HS-27A (cell line): ENCODE data around the gene SNX20.

Experiments used
- DNase-seq: peaks from one replicate; pipeline ENCODE4 v3.0.0-alpha.2; 2012; ENCODE audit warnings: low read depth, missing footprints

Gene SNX20

DNA sequence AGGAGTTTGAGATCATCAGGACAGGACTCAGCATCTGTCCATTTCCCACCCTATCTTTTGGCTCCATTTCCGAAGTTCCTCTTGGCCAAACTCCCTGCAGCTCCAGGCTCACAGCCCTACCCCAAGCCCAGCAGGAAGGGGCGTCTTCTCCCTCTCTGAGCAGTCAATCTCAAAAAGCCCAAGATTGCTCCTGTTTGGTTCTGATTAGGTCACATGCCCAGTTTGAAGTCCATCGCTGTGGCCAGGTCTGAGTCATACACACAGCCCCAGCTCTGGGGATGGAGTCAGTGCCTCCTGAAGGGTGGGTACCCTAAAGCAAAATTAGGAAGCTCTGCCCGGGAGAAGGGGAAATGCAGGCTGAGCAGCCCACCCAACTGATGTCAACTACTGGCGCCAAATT, 23.9 kb downstream of the SNX20 start:
- DNase-seq: no peak

DNA sequence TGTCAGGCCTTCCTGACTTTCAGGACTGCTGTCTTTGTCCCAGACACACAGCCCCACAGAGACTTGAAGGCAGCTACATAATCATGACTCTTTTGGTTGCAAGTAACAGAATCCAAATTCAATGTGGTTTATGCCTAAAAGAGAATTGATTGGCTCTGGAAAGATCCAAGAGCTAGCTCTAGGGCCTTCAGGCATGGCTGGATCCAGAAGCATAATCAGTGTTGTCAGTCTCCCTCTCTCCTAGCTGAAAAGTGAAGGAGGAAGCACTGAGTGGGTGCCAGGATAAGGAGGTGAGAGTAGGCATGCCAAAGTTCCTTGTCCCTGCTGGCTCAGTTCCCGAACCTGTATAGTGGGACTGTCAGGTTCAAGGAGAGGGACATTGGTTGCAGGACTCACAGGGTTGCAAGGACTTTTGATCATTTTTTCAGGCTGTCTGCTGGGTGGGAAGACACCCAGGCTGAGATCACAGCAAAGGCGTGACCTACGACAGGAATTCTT, 25.5 kb downstream of the SNX20 start:
- DNase-seq: no peak

DNA sequence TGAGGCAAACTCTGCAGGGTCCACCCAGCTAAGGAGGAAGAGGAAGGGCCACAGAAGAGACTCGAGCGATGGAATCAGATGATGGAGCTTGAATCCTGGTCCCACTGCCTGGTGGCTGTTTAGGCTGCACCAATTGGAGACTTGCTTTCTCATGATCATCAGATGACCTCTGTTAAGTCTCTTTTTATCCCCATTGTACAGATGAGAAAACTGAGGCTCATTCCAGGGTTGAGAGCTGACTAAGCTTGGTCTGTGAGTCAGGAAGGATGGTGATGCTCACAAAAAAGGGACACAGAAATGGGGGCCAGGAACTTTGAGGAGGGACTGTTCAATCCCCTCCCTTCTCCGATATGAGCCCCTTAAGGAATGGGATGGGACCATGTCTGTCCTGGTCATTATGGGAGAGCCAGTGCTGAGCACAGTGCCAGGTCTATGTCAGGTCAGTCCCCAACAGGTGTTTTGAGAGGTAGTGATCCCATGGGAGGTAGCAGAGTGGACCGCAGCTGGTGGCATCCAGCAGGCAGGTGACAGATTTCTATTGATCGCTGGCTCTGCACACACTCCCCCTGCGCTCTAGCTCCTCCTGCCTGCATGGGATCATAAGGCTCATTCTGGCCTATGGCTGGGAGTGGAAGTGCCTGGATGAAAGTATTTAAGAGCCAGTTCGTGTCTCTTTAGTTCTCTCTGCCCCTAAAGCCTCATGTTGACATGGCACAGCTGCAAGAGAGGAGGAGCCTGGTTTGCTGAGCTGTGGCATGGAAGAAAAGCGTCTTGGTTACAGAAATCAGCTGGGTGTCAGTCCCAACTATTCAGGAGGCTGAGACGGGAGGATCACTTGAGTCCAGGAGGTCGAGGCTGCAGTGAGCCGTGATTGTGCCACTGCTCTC, 27.2 kb downstream of the SNX20 start:
- no peak for DNase-seq

GRCh38 chr16:50652836-50653425, 28.2 kb downstream of the SNX20 start:
- no peak for DNase-seq

GRCh38 chr16:50651835-50652438, 29.2 kb downstream of the SNX20 start:
- no peak for DNase-seq

GRCh38 chr16:50646345-50646744, 34.8 kb downstream of the SNX20 start:
- DNase-seq: no peak

DNA sequence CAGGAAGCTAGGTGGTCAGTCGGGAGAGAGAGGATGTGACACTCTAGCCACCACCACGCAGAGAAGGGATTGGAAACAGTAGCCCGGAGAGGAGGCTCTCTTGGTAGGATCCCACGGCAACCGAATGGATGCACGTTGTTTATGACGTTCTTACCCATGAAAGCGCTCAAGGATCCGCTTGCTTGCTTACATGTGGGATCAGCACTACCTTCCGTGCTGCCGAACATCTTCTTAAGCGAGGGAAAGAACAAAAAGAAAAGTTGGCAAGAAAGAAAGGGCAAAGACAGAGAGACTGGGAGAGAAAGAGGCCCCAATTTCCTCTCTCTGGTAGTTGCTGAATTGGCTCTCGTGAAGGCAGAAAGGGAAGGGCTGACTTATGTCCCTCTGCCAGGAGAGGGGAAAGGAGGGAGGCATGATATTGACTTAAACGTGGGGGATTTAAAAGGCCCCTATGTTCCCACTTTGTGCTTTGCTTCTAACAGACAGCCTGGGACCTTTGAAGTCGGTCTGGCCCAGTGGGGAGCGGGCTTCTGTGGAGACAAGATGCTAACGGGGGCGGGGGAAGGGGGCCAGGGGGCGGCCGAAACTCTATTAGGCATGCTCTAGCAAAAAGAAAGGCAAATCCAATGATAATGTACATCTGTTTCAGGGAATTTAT, 35.4 kb downstream of the SNX20 start:
- DNase-seq: no peak

DNA sequence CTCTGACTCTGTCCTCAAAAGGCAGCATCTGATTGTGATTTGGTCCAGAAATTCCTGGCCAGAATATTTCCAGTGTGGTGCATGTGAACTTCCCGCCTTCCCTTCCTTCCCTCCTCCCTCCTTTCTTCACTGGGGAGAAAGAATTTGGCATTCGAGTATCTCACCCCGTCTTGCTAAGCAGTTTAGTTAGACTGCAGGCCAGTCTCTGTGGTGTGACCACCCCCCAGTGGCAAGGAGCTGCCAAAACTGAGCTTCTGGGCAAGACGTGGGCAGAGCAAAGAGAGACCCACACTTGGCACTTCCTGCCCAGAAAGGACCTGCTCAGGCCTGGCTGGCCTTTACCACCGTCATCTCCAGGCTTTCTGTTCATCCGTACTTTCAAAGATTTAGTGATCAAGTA, 36.4 kb downstream of the SNX20 start:
- no peak for DNase-seq

DNA sequence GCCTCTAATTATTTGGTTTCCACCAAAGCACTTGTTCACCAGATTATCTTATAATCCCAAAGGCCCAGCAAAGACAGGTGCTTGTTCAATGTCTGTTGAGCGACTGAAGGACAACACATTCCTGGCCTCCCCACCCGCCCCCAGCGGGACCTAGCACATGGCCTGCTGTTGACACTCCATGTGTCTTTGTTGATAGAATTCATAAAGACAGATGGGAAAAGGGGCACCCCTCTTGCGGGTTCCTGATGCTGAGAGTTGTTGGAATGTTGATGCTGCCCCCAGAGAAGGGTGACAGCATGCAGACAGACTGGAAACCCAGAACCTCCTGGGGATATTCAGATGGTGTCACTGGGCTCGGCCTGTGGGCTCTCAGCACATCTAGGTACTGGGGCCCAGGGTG, 36.9 kb downstream of the SNX20 start:
- no peak for DNase-seq

- no peak for DNase-seq
These were observed 37.9 kb downstream of the SNX20 start for GRCh38 chr16:50643192-50643591.

GRCh38 chr16:50642349-50642748, 38.8 kb downstream of the SNX20 start:
- DNase-seq: no peak

DNA sequence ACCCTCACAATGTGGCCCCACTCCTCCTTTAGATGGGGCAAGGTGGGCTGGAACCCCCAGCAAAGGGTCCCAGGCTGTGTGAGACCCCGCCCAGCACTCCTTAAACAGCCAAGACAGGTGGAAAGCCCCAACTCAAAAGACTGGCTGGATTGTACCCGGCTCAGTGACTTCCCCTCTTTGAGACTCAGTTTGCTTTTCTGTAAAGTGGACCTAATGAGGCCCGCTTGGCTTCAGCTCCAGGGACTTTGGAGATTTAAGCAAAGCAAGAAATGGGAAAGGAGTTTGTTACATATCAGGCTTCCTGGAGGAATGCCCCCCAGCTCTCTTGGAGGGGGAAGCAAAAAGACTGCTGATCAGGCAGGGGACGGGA, 39.3 kb downstream of the SNX20 start:
- no peak for DNase-seq

DNA sequence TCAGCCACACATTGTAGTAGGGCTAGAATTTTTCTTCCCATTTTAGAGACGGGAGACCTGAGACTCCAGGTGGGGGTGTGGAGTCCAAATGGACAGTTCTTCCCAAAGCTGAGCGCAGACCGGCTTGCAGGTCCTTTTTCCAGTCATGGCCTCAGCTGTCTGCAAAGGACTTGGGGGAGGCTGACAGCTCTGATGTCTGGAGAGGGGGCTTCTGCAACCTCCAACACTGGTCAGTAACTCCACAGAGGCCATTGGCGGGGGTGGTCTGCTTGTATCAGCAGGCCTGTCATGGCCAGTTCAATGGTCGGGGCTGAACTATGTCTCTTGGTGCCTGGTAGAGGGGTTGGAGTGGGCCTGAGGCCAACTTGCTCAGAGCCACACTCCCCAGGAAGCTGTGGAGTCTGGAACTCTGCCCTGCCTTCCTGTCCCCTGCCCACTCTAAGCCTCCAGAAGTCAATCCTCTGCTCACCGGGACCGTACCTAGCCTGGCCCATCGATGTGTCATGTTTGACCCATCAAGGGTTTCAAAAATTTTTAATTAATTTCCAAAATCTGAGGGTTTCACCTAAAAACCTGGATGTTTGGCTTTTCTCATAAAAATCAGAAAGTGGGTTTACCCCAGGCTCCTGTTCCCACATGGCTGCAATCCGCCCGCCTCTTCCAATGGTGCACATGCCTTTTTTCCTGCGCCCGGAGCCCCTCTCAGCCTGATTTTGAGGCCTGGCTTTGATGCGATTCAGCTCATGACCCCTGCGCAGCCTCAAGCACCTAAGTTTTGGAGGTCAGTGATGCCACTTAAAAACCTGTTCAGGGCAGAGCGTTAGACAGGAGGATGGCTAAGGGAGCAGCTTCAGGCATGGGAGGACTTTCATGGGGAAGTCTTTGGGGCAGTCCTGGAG, 39.9 kb downstream of the SNX20 start:
- DNase-seq: no peak

- no peak for DNase-seq
These were observed 40.7 kb downstream of the SNX20 start for GRCh38 chr16:50640391-50640790.

- DNase-seq: no peak
These were observed 42.1 kb downstream of the SNX20 start for GRCh38 chr16:50638816-50639670.

DNA sequence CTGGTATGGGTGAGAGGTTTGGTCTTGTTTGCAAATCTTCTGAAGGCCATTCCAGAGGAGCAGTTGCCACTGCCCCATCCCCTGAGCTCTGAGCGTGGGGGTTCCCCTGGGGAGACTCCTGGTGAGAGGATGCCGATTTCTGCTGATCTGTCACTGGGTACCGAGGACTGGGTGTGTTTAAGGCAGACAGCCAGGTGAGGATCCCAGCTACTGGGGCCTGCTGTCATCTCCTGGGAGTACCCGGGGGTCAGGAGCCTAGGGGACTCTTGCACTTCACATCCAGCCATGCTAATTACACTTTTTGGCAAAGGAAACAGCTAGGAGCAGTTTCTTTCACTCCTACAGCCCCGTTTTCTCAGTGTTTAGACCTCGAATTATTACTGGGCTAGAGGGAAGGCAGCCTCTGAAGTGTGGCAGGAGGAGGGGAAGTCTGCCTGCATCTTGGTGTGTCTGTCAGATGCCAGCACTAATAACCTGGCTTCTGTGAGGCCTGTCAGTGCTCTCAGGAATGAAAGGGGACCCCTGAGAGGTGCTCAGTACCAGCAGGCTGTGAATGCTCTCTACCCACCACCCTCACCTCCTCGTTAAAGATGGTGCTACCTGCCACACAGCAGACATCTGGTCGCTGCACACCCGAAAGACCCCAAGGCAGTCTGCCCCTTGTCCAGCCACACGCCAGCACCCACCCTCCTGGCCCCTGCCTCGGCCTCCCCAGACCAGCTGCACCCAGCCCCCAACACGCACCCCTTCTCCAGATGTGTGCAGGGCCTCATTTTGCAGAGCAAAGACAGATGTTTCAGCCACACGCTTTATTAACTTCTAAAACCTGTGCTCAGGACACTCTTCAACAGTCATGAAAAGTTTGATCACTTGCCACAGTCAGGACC, 43.2 kb downstream of the SNX20 start:
- DNase-seq: no peak

DNA sequence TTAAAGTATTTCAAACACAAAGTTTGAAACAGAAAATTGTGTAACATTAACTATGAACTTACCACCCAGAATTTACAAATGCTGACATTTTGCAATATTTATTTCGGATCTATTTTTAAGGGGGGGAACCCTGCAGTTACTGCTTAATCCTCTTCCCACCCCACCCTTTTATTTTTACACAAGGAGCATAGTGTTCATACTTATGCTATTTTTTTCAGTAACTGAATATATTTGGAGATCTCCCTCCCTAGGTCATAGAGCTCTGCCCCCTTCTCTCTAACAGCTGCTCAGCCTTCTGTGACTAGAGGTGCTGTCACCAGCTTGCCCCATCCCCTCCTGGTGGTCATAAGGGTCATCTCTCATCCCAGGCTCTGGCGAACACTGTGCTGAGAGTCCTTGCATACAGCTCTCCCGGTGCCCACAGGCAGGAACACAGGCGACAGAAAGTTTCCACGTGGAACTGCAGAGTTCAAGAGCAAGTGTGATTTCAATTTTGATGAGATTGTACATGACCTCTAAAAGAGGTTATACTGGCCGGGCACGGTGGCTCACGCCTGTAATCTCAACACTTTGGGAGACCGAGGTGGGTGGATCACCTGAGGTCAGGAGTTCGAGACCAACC, 44.2 kb downstream of the SNX20 start:
- no peak for DNase-seq

DNA sequence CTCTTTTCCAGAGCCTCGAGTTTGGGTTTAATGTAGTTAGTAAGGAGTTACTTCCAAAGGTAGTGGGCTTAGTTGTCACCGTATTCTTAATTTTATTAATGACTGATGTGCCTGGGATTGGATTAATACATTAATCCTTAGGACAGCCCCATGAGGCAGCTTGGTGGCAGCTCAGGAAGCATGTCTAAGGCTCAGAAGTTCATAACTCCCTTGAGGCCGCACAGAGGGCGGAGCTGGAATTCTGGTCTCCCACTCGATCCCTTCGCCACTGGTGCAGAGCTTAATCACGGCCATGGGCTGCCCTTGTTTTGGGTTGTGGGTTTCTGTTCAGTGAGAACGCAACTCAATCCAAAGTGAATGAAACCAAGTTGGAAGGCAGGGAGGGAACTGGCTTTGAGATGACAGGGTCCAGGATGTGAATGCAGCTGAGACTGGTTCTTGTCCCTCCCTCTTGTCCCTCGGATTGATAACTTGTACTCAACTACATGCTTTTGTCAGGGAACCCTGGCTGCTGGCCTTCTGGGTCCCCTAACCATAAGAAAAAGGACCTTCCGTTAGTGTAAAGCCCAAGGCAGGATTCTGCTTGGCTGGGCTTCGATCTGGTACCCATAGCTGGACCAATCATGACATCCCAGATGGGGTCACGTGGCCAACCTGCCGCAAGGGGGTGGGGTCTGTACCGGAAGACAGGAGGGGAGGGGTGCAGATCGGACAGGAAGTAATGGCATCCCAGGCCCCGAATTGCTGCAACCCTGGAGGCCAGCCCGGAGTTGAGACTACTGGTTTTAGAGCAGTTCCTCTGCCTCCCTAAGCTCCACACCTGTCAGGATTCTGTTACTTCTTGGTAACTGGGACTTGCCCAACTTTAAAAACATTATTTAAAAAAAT, 45.4 kb downstream of the SNX20 start:
- DNase-seq: no peak
